ENCODE measurements around the gene ALDH1L2. TPM values are rescaled to one million over a fixed set of nuclear protein-coding genes. Genes with fewer than 3 reads are reported as not detected.
A peak's percentile ranks its signal among the peaks of the same experiment; 100 is the strongest.

Gene ALDH1L2
- polyA plus RNA-seq, 1 experiment = 76.1 TPM

GRCh38 chr12:104997541-104997940, 86.7 kb downstream of the ALDH1L2 start:
- Histone ChIP-seq H3K36me3 (ENCODE audit: control insufficient read depth, insufficient read depth, low read length) (peaks cover 4% of the 10 kb centered on the region), H3K4me3 (ENCODE audit: low read depth, low read length) (no peak overlapping the region), H3K27me3 (ENCODE audit: control insufficient read depth, insufficient read depth, low read length) (no peaks in the 10 kb centered on the region)
- no peak for DNase-seq (ENCODE audit: low read depth)
- ChIA-PET POLR2A (no interaction called here), CTCF (interaction anchor here (1.2 kb wide), 1 partner anchor 10 kb away, joined by 4 read pairs; no protein-coding TSS in a partner anchor)
- no peak for TF ChIP-seq CTCF (IDR thresholded peaks at IDR 0.05; ENCODE audit: insufficient read depth, low read depth, low read length)

GRCh38 chr12:104994336-104994735, 89.9 kb downstream of the ALDH1L2 start:
- POLR2A ChIA-PET = no interaction called here
- CTCF ChIA-PET = no interaction called here
- no peak for DNase-seq (ENCODE audit: low read depth)
- no peak overlapping the region for H3K4me3 ChIP-seq (ENCODE audit: low read depth, low read length)
- no peak for TF ChIP-seq CTCF (IDR thresholded peaks at IDR 0.05; ENCODE audit: insufficient read depth, low read depth, low read length)
- peaks cover 6% of the 10 kb centered on the region for H3K36me3 ChIP-seq (ENCODE audit: control insufficient read depth, insufficient read depth, low read length)
- H3K27me3 ChIP-seq (ENCODE audit: control insufficient read depth, insufficient read depth, low read length) = no peaks in the 10 kb centered on the region

- no peak for DNase-seq (ENCODE audit: low read depth)
- ChIA-PET POLR2A (no interaction called here), CTCF (interaction anchor here (1.0 kb wide), 1 partner anchor 33 kb away, joined by 4 read pairs; no protein-coding TSS in a partner anchor)
Measured at GRCh38 chr12:104991565-104992128, 92.6 kb downstream of the ALDH1L2 start.

GRCh38 chr12:104990950-104991349, 93.3 kb downstream of the ALDH1L2 start:
- no peak for TF ChIP-seq CTCF (IDR thresholded peaks at IDR 0.05; ENCODE audit: insufficient read depth, low read depth, low read length)
- Histone ChIP-seq H3K4me3 (ENCODE audit: low read depth, low read length) (no peak overlapping the region), H3K27me3 (ENCODE audit: control insufficient read depth, insufficient read depth, low read length) (no peaks in the 10 kb centered on the region), H3K36me3 (ENCODE audit: control insufficient read depth, insufficient read depth, low read length) (peaks cover 4% of the 10 kb centered on the region)
- POLR2A ChIA-PET = no interaction called here
- no peak for DNase-seq (ENCODE audit: low read depth)
- CTCF ChIA-PET = no interaction called here

More at GRCh38 chr12:104991565-104992128, 92.6 kb downstream of the ALDH1L2 start:
- Histone ChIP-seq H3K27me3 (ENCODE audit: control insufficient read depth, insufficient read depth, low read length) (no peaks in the 10 kb centered on the region), H3K4me3 (ENCODE audit: low read depth, low read length) (no peak overlapping the region), H3K36me3 (ENCODE audit: control insufficient read depth, insufficient read depth, low read length) (peaks cover 6% of the 10 kb centered on the region)
- no peak for TF ChIP-seq CTCF (IDR thresholded peaks at IDR 0.05; ENCODE audit: insufficient read depth, low read depth, low read length)

GRCh38 chr12:104986022-104986941, 98.0 kb downstream of the ALDH1L2 start, which contains the start of gene NOPCHAP1:
Gene NOPCHAP1 (plus strand): TSS chr12:104986316. CDS start chr12:104986353, 37 bp downstream.
- Histone ChIP-seq H3K36me3 (ENCODE audit: control insufficient read depth, insufficient read depth, low read length) (no peaks in the 10 kb centered on the region), H3K27me3 (ENCODE audit: control insufficient read depth, insufficient read depth, low read length) (no peaks in the 10 kb centered on the region), H3K4me3 (ENCODE audit: low read depth, low read length) (peak within 1 kb of the TSS; percentile 93)
- no peak for TF ChIP-seq CTCF (IDR thresholded peaks at IDR 0.05; ENCODE audit: insufficient read depth, low read depth, low read length)
- ChIA-PET CTCF (interaction anchor here (1.2 to 1.8 kb wide), 2 partner anchors 11 to 605 kb away, joined by 3 to 4 read pairs; no protein-coding TSS in a partner anchor), POLR2A (no interaction called here)
- peak; percentile 39 for DNase-seq (ENCODE audit: low read depth)
